GM12864 (cell line): ENCODE data around the gene FRMD4A.

Experiments
- DNase-seq: peaks from one replicate; pipeline ENCODE4 v3.0.0-alpha.2; 2011; ENCODE audit warnings: low read depth
- H3K4me3 ChIP-seq: 2 replicates; pipeline ENCODE4 v1.5.1; 2011; ENCODE audit warnings: mild to moderate bottlenecking, low read depth, low read length, control low read depth
- TF ChIP-seq, protein P1 (sequence below): IDR thresholded peaks from 2 replicates; pipeline ENCODE4 v1.5.1; 2011; ENCODE audit warnings: low read depth, mild to moderate bottlenecking, moderate library complexity, low read length, control low read depth, inconsistent platforms; ENCODE audit errors: missing control alignments

The FRMD4A gene

DNA sequence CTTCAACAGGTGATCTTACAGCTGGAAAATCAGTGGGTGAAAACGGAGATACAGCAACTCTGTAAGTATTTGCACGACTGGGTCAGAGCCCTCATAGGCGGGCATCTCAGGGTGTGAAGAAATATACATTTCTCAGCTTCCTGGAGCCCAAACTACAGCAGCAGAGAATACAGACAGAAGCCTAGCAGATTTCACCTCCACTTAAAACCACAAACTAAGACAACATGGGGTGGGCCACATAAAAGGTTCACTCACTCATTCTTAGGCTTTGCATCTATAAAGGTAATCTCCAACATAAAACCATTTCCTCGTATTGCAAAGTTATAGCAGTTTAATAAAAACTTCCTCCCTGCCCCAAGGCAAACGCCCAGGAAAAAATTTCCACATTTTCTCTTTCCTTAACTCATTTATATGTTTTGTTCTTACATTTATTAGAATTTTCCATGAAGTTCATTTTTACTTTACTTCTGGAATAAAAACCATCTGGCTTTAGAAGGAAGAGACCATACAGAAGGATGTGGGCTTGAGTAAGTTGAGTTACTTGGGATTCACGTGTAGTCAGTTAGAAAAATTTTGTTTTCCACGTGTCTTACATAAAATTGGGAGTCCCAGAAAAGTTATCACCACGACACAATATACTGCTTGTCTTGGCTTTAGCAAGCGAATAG lies 327.1 kb downstream of the FRMD4A start:
- TF ChIP-seq, protein P1, sequence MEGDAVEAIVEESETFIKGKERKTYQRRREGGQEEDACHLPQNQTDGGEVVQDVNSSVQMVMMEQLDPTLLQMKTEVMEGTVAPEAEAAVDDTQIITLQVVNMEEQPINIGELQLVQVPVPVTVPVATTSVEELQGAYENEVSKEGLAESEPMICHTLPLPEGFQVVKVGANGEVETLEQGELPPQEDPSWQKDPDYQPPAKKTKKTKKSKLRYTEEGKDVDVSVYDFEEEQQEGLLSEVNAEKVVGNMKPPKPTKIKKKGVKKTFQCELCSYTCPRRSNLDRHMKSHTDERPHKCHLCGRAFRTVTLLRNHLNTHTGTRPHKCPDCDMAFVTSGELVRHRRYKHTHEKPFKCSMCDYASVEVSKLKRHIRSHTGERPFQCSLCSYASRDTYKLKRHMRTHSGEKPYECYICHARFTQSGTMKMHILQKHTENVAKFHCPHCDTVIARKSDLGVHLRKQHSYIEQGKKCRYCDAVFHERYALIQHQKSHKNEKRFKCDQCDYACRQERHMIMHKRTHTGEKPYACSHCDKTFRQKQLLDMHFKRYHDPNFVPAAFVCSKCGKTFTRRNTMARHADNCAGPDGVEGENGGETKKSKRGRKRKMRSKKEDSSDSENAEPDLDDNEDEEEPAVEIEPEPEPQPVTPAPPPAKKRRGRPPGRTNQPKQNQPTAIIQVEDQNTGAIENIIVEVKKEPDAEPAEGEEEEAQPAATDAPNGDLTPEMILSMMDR, result no peak
- H3K4me3 ChIP-seq, result no peak overlapping the region
- DNase-seq, result no peak

DNA sequence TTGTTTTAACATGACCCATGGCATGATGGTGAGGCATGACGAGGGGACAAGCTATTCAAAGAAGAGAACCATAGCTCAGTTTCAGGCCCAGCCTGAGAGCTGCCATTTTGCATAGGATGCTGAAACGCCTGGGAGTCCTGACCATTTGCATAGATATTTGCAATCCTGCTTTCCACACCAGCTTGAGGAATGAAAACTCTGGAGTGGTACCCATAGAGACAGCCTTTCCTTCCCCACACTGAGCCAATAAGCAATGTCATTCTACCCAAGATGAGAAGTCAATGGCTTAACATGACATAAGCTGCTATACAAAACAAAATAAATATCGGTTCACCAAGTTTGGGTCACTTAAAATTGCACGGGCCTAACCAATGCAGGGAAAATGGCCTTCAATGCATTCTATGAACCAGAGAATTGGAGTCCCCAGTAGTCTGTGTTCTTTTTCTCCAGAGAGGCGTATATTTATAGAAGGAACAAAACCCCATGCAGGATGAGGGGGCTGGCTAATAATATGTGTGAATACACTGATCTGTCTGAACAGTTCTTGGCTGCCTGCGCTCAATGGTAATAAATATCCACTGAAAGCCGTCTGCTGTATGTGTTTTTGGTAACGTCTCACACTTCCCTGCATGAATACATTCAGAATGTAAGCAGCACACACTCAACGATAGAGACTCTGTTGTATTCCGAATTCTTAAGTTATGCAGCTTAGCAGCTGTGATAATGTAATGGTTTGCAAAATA lies 329.3 kb downstream of the FRMD4A start:
- no peak overlapping the region for H3K4me3 ChIP-seq
- TF ChIP-seq, protein P1, result no peak
- DNase-seq, result no peak

DNA sequence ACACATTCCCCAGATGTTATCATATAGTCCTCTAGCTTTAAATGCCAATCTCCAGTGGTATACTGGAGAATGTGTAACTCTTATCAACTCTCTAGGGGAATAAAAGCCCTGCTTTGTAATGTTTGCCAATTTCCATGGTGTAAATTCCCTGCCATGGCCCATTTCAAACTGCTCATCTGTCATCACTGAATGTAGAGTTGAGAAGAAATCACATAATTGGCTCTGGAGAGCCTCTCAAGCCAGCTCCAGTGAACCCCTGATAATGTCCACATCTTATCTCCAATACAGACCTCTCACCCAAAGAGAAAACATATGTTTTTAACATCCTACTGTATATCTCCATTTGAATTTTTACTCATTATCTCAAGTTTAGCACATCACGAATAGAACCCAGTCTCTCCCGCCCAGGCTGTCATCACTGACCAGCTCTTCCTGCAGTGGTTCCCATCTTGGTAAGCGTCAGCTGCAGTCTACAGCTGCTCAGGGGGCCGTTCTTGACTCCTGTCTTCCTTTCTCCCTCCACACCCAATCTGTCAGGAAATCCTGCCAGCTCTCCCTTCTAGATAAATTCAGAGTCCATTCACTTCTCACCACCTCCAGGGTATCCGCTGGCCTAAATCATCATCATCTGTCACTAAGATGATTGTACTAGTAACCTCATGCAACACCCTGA lies 332.4 kb downstream of the FRMD4A start:
- DNase-seq, result no peak
- TF ChIP-seq, protein P1, result no peak
- no peak overlapping the region for H3K4me3 ChIP-seq

DNA sequence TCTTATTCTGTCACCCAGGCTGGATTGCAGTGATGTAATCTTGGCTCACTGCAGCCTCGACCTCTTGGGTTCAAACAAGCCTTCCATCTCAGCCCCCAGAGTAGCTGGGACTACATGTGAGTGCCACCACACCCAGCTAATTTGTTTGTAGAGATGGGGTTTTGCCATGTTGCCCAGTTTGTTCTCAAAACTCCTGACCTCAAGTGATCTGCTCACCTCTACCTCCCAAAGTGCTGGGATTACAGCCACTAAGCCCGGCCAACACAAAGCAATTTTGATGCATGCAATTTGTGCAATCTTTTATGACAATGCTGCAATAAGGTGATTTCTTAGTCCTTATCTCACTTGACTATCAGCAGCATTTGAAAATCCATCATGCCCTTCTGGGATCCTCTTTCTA lies 333.1 kb downstream of the FRMD4A start:
- TF ChIP-seq, protein P1, result no peak
- DNase-seq, result no peak
- no peak overlapping the region for H3K4me3 ChIP-seq

DNA sequence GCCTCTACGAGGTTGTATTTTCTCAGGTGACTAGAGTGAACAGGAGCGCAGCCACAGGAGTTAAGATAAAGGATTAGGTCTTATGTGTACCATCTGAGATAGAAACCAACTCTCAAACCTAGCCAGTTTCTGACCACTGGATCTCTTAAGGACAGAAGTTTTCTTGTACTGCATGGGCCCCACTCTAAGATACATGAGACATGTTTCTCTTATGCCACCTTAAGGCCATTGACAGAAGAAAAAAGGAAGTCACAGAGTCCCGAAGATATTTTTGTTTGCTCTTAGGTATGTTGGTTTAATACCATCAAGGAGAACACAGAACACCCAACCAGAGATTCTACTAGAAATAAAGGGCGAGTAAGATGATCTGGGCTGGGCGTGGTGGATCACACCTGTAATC lies 335.8 kb downstream of the FRMD4A start:
- no peak overlapping the region for H3K4me3 ChIP-seq
- DNase-seq, result no peak
- TF ChIP-seq, protein P1, result no peak

DNA sequence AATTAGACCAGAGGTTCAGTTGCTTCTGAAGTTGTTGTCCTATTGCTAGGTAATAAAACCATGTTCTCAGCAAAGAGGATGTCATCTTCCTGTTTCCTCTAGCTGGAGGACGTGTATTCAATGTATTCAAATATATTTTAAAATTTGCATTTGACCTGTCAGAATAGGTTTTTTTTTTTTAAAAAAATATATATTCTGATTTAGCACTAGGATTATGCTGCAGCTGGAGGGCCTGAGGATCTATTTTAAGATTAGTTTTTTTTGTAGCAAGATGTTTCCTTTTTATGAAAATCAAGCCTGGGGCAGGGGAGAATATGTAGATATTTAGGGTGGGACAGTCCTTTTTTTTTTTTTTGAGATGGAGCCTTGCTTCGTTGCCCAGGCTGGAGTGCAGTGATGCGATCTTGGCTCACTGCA lies 337.0 kb downstream of the FRMD4A start:
- DNase-seq, result no peak
- no peak overlapping the region for H3K4me3 ChIP-seq
- TF ChIP-seq, protein P1, result no peak
